Measurements from ENCODE around the gene MRPS31.

- TF ChIP-seq CTCF (conservative IDR thresholded peaks at IDR 0.05) (no peak), EZH2 (IDR thresholded peaks at IDR 0.05; ENCODE audit: low read depth) (no peak)
Measured at GRCh38 chr13:40789275-40790153, 18.5 kb upstream of the MRPS31 start, which contains the start of gene SLC25A15.
